Left lung (tissue), 10 donors: Measurements from ENCODE around the gene ERCC8. TPM values are rescaled to one million over a fixed set of nuclear protein-coding genes. Genes with fewer than 3 reads are reported as not detected.

Experiments used
- ATAC-seq: fragments of 200-7000 bp; cut with Tn5 transposase; one replicate; pipeline ENCODE4 v1.9.1; 2020; ENCODE audit warnings: moderate library complexity
- DNase-seq, 4 donors: peaks; one replicate each; pipeline ENCODE4 v3.0.0-alpha.2; 2013 to 2020
- H3K27ac ChIP-seq, 2 donors: fragments of 200-600 bp; sonication (generic) in 1 of 2; one replicate each; pipeline versions ENCODE4 v1.5.0 to v1.8.0; 2020 to 2021
- H3K27me3 ChIP-seq, 2 donors: fragments of 200-600 bp; sonication (generic) in 1 of 2; one replicate each; pipeline versions ENCODE4 v1.5.0 to v1.8.0; 2020 to 2021
- H3K36me3 ChIP-seq, 2 donors: fragments of 200-600 bp; sonication (generic) in 1 of 2; one replicate each; pipeline versions ENCODE4 v1.5.0 to v1.8.0; 2020 to 2021
- H3K4me1 ChIP-seq, 2 donors: fragments of 200-600 bp; one replicate each; pipeline ENCODE4 v1.8.0; 2021
- H3K4me3 ChIP-seq, 2 donors: fragments of 200-600 bp; sonication (generic) in 1 of 2; one replicate each; pipeline versions ENCODE4 v1.5.0 to v1.8.0; 2020 to 2021; ENCODE audit warnings: mild to moderate bottlenecking in 1 of 2
- H3K9me3 ChIP-seq, 2 donors: fragments of 200-600 bp; sonication (generic) in 1 of 2; one replicate each; pipeline versions ENCODE4 v1.5.0 to v1.8.0; 2020 to 2021
- CTCF ChIP-seq, 2 donors: fragments of 200-600 bp; sonication (generic) in 1 of 2; IDR thresholded peaks; one replicate each; pipeline versions ENCODE4 v1.5.0 to v1.8.0; 2021; ENCODE audit warnings: antibody characterized with exemption in 2 of 2
- intact Hi-C, 2 donors: fragments of 100-400 bp; cut with DNase I; formaldehyde crosslinking; loops; one replicate each; pipeline versions ENCODE4 v1.11.2 to v1.14.2; 2022
- polyA plus RNA-seq, 6 donors: library from polyadenylated mRNA; unstranded; fragments of 120-200 nt; gene quantifications; one replicate each; pipeline ENCODE4 v1.2.1, GENCODE V29; 2013; ENCODE audit not compliant: insufficient read length in 6 of 6
- total RNA-seq, 2 donors: library from RNA; stranded (reverse); fragmentation: NEBNext Ultra II Directional; extraction: Animal tissue kit (Norgen Biotek cat#: 25700); gene quantifications; one replicate each; pipeline ENCODE4 v1.2.1, GENCODE V29; 2021
- donor health status: DM: no; HTN: yes; CAD: no.
- donor health status: DM: no; HTN: no; CAD: no.

The ERCC8 gene
- total and polyA plus RNA-seq, 8 donors = 8.7 to 28.5 (median 23.2) TPM

DNA sequence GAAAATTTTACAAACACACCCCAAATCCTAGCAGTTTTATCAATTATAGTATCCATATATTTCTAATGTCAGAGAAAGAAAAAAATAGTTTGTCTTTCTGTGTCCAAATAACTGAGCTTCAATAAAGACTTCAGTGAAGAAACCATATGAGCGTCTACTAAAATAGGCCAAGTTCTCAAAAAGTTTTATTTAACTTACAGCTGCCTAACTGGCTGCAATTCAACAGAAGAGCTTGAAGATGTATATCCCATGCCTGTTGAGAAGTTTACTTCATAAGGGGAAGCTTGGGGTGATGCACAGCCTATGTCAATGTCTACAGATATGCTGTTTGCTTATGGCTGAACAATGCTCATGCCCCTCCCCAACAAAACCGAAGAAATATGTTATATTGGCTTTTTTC lies 57.1 kb downstream of the ERCC8 start:
- ATAC-seq = no peak

DNA sequence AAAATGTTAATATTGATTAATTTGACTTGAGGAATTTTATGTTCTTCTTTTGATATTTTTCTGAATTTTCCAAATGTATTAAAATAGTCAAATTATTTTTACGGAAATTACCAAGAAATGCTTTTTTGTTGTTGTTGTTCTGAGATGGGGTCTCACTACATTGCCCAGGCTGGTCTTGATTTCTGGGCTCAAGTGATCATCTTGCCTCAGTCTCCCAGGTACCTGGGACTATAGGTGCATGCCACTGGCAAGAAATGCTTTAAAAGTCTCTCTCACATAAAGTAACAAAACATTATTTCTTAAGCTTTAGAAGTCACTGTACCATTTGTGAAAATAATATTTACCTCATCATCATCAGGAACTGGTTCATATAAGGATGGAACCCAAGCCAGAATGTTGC lies 57.8 kb downstream of the ERCC8 start:
- Histone ChIP-seq H3K27me3 (no peaks in the 10 kb centered on the region), H3K36me3 (peaks cover 0 to 5% of the 10 kb centered on the region in 2 donors), H3K9me3 (no peaks in the 10 kb centered on the region), H3K4me1 (no peaks in the 10 kb centered on the region), H3K27ac (no peak overlapping the region), H3K4me3 (no peak overlapping the region)
- no peak for TF ChIP-seq CTCF (IDR thresholded peaks at IDR 0.05)
- intact Hi-C loops = no loop called here
- DNase-seq (no peak), ATAC-seq (no peak)

More for the DNA sequence above, 57.1 kb downstream of the ERCC8 start:
- intact Hi-C loops = no loop called here
- H3K4me1 ChIP-seq = no peaks in the 10 kb centered on the region
- peak in 2 of 4 donors; percentile 20 to 40 for DNase-seq
- H3K9me3 ChIP-seq = no peaks in the 10 kb centered on the region
- no peak overlapping the region for H3K27ac ChIP-seq
- no peak for TF ChIP-seq CTCF (IDR thresholded peaks at IDR 0.05)
- no peaks in the 10 kb centered on the region for H3K27me3 ChIP-seq
- peaks cover 0 to 12% of the 10 kb centered on the region in 2 donors for H3K36me3 ChIP-seq
- no peak overlapping the region for H3K4me3 ChIP-seq

GRCh38 chr5:60886158-60886557 lies 58.7 kb downstream of the ERCC8 start:
- Histone ChIP-seq H3K4me3 (no peak overlapping the region), H3K4me1 (no peaks in the 10 kb centered on the region), H3K27ac (no peak overlapping the region), H3K27me3 (no peaks in the 10 kb centered on the region), H3K9me3 (peaks cover 0 to 6% of the 10 kb centered on the region in 2 donors), H3K36me3 (peaks cover 0 to 11% of the 10 kb centered on the region in 2 donors)
- no peak for DNase-seq
- intact Hi-C loops = no loop called here
- no peak for TF ChIP-seq CTCF (IDR thresholded peaks at IDR 0.05)
- no peak for ATAC-seq

DNA sequence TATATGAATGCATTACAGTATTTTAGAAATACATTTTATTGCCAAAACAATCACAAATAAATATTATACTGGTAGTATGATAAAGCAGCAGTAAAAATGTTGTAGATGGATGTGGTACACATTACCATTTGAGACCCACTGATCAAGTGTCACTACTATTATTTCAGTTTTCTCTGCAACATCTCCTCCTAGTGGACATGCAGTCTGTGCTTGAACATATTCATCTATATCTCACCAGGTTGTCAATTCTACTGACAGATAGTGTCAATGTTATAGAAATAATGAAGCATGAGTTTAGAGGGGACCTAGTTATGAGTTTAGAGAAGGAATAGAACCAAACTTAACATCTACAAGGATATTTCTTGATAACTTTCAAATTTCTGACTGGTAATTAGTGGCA lies 61.6 kb downstream of the ERCC8 start:
- intact Hi-C loops = no loop called here
- H3K4me3 ChIP-seq = no peak overlapping the region
- no peak for ATAC-seq
- H3K4me1 ChIP-seq = no peaks in the 10 kb centered on the region
- H3K27ac ChIP-seq = no peak overlapping the region
- DNase-seq = no peak
- H3K27me3 ChIP-seq = no peaks in the 10 kb centered on the region
- H3K9me3 ChIP-seq = peaks cover 0 to 9% of the 10 kb centered on the region in 2 donors
- H3K36me3 ChIP-seq = peaks cover 0 to 6% of the 10 kb centered on the region in 2 donors
- TF ChIP-seq CTCF (IDR thresholded peaks at IDR 0.05) = peak in 1 of 2 donors; percentile 17

GRCh38 chr5:60872892-60873291 lies 72.0 kb downstream of the ERCC8 start:
- H3K27me3 ChIP-seq = no peaks in the 10 kb centered on the region
- ATAC-seq = no peak
- no peak for TF ChIP-seq CTCF (IDR thresholded peaks at IDR 0.05)

More at GRCh38 chr5:60872892-60873291, 72.0 kb downstream of the ERCC8 start:
- no peak for DNase-seq
- H3K9me3 ChIP-seq = peaks cover 0 to 22% of the 10 kb centered on the region in 2 donors
- no peaks in the 10 kb centered on the region for H3K4me1 ChIP-seq
- no peaks in the 10 kb centered on the region for H3K36me3 ChIP-seq
- no peak overlapping the region for H3K27ac ChIP-seq
- no peak overlapping the region for H3K4me3 ChIP-seq
- intact Hi-C loops = no loop called here
